Measurements from ENCODE around the gene CNP. TPM values are rescaled to one million over a fixed set of nuclear protein-coding genes. Genes with fewer than 3 reads are reported as not detected.

Gene CNP
- total and polyA plus RNA-seq, 2 donors (not counting 1 experiment from before 2014, with no cell fraction given), result 19.0 to 45.2 TPM

- 100% methylated on average over 3 of the region's 5 CpGs for WGBS (ENCODE audit: insufficient coverage)
- intact Hi-C loops (cut with micrococcal nuclease), result no loop called here
- Histone ChIP-seq H3K4me2 (replicated peaks; ENCODE audit: low read depth, low read length, poor library complexity, severe bottlenecking) (no peak overlapping the region), H3K36me3 (replicated peaks in 1 of 2; ENCODE audit: control extremely low read depth in 1 of 2, control insufficient read depth in 1 of 2, extremely low read depth in 1 of 2, insufficient read depth in 2 of 2, low read length in 1 of 2) (no peaks in the 10 kb centered on the region), H3K9me3 (ENCODE audit: control extremely low read depth in 1 of 3, control insufficient read depth in 2 of 3, insufficient read depth in 1 of 3, low read length in 2 of 3) (no peaks in the 10 kb centered on the region), H2AFZ (ENCODE audit: insufficient read depth, low read depth, low read length, poor library complexity, severe bottlenecking) (no peak overlapping the region), H4K20me1 (ENCODE audit: control insufficient read depth, insufficient read depth, low read length, poor library complexity, severe bottlenecking) (no peaks in the 10 kb centered on the region), H3K9ac (ENCODE audit: low read length) (no peak overlapping the region), H3K4me1 (ENCODE audit: control insufficient read depth in 2 of 2, insufficient read depth in 2 of 2, low read length in 2 of 2) (no peaks in the 10 kb centered on the region), H3K79me2 (ENCODE audit: control insufficient read depth, insufficient read depth, low read length) (no peaks in the 10 kb centered on the region), H3K27me3 (replicated peaks in 1 of 4; ENCODE audit: control extremely low read depth in 1 of 4, control insufficient read depth in 3 of 4, insufficient read depth in 4 of 4, low read length in 3 of 4) (no peaks in the 10 kb centered on the region), H3K4me3 (ENCODE audit: control extremely low read depth in 1 of 5, extremely low read depth in 1 of 5, insufficient read depth in 1 of 5, low read depth in 2 of 5, low read length in 4 of 5) (no peak overlapping the region), H3K27ac (ENCODE audit: low read length in 2 of 2) (no peak overlapping the region)
- Mint-ChIP-seq H3K4me3 (no peak overlapping the region), H3K4me1 (no peaks in the 10 kb centered on the region), H3K27me3 (peaks cover 3% of the 10 kb centered on the region), H3K9me3 (ENCODE audit: insufficient read depth) (no peaks in the 10 kb centered on the region), H3K27ac (no peak overlapping the region)
- no peak for DNase-seq
- no peak for ATAC-seq (ENCODE audit: low read depth)
- TF ChIP-seq EZH2 (IDR thresholded peaks at IDR 0.05; ENCODE audit: borderline replicate concordance, insufficient read depth, low read depth, low read length, poor library complexity, severe bottlenecking), result no peak
- TF ChIP-seq CTCF (IDR thresholded peaks at IDR 0.05), result no peak
- POLR2A ChIA-PET, result interaction anchor here (0.6 kb wide), 1 partner anchor 8 kb away, joined by 4 read pairs; no protein-coding TSS in a partner anchor
- CTCF ChIA-PET, result no interaction called here
Observed at GRCh38 chr17:41941168-41941567, 25.4 kb upstream of the CNP start.

GRCh38 chr17:41942626-41943373, 23.8 kb upstream of the CNP start:
- ATAC-seq (ENCODE audit: low read depth) (no peak), DNase-seq (no peak)
- Mint-ChIP-seq H3K4me1 (no peaks in the 10 kb centered on the region), H3K27ac (no peak overlapping the region), H3K27me3 (peaks cover 3% of the 10 kb centered on the region), H3K4me3 (no peak overlapping the region), H3K9me3 (ENCODE audit: insufficient read depth) (no peaks in the 10 kb centered on the region)
- intact Hi-C loops (cut with micrococcal nuclease), result no loop called here
- H3K36me3 ChIP-seq (replicated peaks in 1 of 2; ENCODE audit: control extremely low read depth in 1 of 2, control insufficient read depth in 1 of 2, extremely low read depth in 1 of 2, insufficient read depth in 2 of 2, low read length in 1 of 2), result no peaks in the 10 kb centered on the region
- ChIA-PET CTCF (no interaction called here), POLR2A (no interaction called here)
- H3K9me3 ChIP-seq (ENCODE audit: control extremely low read depth in 1 of 3, control insufficient read depth in 2 of 3, insufficient read depth in 1 of 3, low read length in 2 of 3), result no peaks in the 10 kb centered on the region
- 96% methylated on average over 5 of the region's 8 CpGs for WGBS (ENCODE audit: insufficient coverage)
- no peak overlapping the region for H2AFZ ChIP-seq (ENCODE audit: insufficient read depth, low read depth, low read length, poor library complexity, severe bottlenecking)
- no peak overlapping the region for H3K4me2 ChIP-seq (replicated peaks; ENCODE audit: low read depth, low read length, poor library complexity, severe bottlenecking)
- no peak overlapping the region for H3K9ac ChIP-seq (ENCODE audit: low read length)
- H3K27me3 ChIP-seq (replicated peaks in 1 of 4; ENCODE audit: control extremely low read depth in 1 of 4, control insufficient read depth in 3 of 4, insufficient read depth in 4 of 4, low read length in 3 of 4), result no peaks in the 10 kb centered on the region
- H3K4me3 ChIP-seq (ENCODE audit: control extremely low read depth in 1 of 5, extremely low read depth in 1 of 5, insufficient read depth in 1 of 5, low read depth in 2 of 5, low read length in 4 of 5), result no peak overlapping the region
- no peaks in the 10 kb centered on the region for H3K4me1 ChIP-seq (ENCODE audit: control insufficient read depth in 2 of 2, insufficient read depth in 2 of 2, low read length in 2 of 2)
- no peaks in the 10 kb centered on the region for H4K20me1 ChIP-seq (ENCODE audit: control insufficient read depth, insufficient read depth, low read length, poor library complexity, severe bottlenecking)
- H3K27ac ChIP-seq (ENCODE audit: low read length in 2 of 2), result no peak overlapping the region
- TF ChIP-seq CTCF (IDR thresholded peaks at IDR 0.05), result no peak
- no peak for TF ChIP-seq EZH2 (IDR thresholded peaks at IDR 0.05; ENCODE audit: borderline replicate concordance, insufficient read depth, low read depth, low read length, poor library complexity, severe bottlenecking)
- H3K79me2 ChIP-seq (ENCODE audit: control insufficient read depth, insufficient read depth, low read length), result no peaks in the 10 kb centered on the region
